NCI-H69 (cell line): ENCODE data around the gene GAP43.

Experiments used
- DNase-seq: peaks from one replicate; lab custom pipeline; 2025; lab: John Stamatoyannopoulos, UW

GAP43 gene

DNA sequence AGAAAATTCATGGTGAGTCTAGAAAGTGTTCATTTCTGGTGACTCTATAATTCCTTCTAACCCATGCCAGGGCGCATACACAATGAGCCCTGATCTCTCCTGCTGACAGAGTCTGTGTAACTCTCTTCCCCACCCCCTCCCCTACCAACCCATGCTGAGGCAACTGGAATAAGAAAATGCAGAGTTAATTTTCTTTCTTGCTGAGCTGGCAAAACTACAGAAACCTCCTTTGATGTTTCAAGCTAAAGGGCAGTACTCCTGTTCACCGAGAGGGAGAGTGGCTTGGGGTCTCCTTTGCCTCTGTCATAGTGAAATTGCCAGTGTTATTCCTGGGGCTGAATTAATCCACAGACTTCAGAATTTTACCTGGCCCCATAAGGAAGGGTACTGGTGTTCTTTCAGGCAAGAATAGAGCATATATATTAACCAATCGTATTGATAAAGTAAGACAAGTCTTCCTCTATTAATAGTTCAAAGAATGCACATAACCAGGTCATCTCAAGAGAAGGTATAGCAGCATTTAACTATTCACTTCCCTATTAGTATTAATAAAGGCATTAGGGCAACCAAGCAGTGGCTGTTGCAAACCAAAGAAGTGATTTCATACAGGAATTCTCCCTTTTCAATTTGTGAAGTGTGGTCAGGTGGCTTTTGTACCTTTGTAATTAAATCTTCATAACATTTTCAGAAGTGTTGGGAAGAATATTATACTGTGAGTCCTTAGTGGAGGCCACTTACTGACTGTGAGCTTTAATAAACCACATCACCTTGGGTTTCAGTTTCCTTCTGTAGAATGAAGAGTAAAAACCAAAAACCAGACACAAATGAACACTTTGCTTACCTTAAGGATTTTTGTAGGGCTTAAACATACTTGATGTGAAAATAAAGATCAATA is 4.1 kb downstream of the GAP43 start:
- DNase-seq: peak; percentile 6

DNA sequence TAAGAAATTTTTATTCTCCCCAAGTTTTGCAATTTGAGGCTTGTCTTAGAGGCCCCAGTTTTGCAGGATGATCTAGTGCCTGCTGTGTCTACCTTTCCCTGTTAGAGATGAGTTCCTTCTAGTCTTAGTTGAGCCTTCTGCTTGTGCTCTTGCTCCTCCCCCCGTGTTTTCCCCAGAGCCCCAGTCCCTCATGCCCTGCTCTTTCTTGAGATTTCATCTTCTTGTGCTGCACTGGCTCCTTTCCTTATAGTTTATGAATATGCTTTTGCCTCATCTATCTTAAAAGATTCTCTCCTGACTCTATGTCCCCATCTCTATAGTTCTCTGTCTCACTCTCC is 4.7 kb downstream of the GAP43 start:
- DNase-seq: no peak

DNA sequence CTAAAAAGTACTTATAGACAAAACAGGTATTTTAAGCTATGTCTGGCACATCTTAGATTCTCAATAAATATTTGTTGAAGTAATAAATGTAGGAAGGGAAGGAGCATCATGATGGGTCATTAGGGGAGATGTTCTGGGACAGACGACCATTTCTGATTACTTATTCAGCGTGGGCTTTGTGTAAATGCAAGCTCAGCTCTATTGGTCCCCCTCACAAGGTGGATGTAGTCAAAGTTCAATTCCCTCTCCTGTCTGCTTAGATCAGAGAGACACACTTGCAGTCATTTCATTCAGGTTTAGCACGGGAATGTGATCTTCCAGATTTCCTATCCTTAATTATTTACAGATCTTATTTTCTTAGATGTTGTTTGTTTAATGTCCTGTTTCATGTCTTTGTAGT is 7.5 kb downstream of the GAP43 start:
- DNase-seq: no peak

DNA sequence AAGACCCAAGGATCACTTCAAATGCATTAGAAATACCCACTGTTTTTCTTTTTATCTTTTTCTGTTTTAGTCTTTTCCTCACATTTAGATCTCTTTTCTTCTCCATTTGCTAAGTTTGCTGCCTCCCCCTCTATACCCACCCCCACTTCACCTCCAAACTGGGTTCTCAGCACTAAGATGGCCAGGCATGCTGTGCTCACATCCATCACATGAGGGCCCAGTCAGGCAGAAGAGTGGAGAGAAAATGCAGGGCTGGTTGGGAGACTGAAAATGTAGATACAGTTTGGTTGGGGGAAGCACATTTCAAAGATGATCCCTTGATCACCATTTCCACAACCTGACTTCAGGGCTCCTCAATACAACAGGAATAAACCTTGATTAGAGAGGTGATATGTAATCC is 8.7 kb downstream of the GAP43 start:
- DNase-seq: no peak

DNA sequence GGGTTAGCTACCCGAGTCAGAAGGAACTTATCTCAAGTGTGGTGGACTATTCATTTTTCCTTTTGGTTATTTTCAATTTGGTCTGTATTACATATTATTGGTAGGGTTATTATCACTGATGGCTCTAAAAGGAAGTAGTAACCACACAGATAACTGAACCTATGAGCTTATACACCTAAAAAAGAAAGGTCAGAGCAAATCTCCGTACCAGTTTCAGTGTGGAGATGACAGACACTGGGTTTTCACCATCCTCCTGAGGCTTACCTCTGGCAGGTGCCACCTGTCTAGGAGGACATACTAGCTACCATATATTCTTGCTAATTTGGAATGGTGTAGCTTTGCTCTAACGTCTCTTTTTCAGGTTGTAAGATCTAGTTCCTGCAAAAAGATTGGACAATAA is 10.2 kb downstream of the GAP43 start:
- no peak for DNase-seq

DNA sequence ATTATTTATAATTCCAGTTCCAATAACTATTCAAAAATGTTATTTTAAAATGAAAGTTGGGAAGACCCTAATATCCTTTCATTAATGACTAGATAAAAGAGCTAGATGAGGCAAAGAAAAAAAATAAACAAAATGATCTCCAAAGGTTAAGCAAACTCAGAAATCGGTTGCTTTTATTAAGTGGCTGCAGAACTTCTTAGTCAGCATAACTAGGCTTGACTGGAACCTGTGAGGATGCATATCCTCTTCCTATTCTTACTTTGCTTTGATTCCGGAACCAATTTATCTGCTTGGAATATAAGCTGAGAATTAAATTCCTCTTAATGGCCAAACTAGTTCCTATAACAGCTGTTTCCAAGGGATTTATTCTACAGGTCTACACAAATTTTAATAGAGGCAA is 10.7 kb downstream of the GAP43 start:
- no peak for DNase-seq

DNA sequence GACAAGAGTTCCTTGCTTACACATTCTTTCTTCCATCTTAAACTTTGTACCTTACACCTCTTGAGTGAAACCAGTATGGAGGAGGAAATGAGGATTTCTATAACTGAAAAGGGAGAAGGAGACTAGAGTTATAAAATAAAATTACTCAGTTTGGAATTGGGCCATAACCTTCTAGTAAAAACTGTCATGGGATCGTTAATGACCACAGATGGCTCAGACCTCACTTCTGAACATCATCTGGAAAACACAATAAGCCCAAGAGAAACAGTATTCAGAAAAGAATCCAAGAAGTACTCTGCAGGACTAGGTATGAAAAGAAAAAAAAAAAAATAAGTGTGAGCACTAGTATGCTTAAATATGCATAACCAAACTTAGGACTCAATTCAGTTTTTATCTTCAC is 12.1 kb downstream of the GAP43 start:
- no peak for DNase-seq

DNA sequence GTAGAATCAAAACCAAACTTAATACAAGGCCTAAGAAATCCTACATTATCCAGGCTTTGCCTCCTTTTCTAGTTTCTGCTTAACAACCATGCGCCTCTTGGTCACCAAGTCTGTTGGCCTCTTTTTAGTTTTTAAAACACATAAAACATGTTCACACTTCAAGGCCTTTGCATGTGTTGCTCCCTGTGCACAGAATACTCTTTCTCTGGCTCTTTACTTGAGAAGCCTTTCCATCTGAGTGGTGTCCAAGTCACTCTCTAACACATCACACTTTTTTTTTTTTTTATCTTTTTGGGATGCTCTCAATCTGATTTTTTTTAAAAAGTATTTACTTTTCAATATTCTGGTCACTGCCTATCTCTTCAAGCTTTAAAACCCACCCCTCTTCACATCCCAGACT is 14.9 kb downstream of the GAP43 start:
- no peak for DNase-seq

DNA sequence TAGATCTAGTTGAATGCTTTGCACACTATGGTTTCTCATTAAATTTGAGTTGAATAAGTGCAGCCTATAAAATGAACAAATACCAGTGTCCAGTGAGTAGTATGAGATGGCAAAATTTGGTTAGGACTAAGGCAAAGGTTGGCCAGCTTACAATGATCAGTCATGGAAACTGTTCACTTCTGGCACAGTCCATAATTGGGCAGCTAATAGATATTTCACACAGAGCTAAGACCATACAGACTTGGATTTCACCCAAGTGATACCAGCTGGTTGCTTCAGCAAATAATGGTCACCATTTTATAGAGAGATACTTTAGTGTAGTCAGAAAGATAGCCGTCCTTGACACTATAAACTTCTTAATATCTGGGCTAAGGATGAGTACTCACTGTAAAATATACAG is 15.7 kb downstream of the GAP43 start:
- peak; percentile 56 for DNase-seq

DNA sequence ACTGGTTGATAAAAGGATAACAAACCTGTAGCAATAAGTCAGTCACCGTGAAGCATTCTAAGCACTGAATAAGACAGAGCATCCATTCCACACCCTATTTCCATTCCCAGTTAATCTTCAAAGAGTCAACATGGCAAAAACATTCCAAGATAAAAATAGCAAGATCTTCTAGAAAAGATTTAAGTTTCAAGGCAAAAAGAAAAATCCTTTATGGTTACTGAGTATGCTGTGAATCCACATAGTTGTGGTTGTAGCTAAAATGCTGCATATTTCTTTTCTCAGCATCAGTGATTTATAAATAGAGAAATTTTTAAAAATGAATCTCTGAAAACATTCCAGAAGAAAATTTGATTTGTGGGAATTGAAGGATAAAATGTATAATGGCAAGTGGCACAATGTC is 21.1 kb downstream of the GAP43 start:
- no peak for DNase-seq

DNA sequence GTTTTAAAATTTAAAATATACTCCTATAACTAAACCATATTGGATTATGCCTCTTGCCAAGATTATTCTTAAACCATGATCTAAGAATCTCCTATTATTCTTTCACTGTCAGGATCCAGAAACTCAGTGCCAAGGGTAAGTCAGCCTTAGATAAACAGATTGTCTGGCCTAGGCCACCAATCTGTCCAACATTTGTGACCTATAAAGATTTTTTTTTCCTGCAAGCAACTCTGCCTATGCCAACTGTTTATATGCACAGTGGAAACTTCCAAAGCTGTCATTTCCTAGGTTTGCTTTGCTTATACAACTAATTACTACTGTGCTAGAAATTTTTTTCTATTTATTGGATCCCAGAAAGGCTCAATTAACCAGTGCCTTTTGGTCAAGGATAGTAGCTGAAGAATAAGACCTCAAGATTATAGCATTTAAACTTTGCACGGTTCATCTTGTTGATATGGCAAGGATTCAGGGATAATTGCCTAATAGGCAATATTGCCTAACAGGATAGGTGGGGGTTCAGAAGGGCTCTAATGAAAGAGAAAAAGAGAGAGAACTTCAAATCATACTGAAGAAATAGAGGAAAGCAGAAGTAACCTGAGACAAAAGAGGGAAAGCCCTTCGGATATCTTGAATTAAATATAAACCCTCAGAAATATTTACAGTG is 22.8 kb downstream of the GAP43 start:
- DNase-seq: peak; percentile 42

DNA sequence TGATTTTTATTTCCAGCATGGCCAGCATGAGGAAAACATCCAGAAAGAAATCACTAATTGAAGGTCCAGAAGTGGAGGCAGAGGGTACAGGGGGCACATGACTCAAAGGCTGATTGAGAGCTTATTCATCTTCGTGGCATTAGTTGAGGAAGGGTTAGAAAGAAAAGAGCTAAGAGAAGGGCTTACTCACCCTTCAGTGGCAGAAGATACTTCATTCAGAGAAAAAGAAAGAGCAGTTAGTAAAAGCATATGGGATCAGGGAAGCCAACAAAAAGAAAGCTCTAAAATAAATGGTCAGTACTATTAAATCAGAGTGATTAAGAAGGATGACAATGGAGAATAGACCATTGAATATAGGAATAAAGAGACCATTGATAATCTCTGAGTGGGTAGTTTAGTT is 25.2 kb downstream of the GAP43 start:
- no peak for DNase-seq

DNA sequence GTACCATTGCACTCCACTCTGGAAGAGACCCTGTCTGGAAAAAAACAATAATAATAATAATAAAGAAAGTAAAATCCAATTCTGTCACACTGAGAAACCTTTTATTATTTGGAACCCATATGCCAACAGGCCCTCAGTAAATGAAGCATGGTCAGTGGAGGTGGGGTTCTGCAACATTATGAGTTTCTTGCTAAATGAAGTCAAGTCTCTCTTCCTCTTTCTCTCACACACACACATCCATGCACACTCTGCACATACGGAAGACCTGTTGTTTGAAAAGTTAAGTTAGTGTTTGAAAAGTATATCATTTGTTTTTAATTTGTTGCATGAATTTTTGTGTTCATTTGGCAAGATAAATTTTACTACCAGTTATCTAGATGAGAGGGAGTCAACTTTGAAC is 27.8 kb downstream of the GAP43 start:
- no peak for DNase-seq

DNA sequence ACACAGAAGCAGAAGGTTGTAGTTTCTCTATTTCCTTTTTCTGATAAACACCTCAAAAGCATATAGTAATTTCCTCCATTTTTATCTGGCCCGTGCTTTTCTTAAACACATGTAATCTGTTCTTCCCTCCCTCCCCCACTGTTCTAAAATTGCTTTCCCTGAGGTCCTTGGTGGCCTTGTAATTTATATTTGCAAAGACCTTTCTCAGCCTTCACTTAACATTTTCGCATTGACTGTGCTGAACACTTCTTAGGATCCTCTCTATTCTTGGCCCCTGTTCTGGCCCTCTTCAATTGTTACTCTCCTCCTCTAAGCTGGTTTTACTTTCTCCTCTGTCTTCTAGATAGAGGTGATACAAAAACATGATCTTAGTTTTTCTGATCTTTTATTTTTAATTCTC is 28.3 kb downstream of the GAP43 start:
- DNase-seq: no peak

DNA sequence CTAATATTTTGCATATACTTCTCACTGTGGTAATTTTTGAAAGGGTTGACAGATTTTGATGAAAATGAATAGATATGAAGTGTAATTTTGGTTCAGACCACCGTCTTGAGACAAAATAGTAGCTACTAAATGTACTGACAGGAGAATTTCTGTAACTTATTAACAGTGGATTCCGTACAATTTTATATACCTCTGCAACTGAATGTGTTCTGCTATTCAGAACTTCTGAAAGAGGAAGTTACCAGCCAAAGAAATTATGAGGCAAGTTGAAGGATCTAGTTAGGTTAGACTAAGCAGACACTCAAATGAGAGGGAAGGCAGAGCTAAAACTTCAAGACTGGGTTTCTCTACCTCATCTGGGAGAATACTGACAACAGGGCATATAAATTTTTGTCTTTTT is 29.4 kb downstream of the GAP43 start:
- DNase-seq: no peak

DNA sequence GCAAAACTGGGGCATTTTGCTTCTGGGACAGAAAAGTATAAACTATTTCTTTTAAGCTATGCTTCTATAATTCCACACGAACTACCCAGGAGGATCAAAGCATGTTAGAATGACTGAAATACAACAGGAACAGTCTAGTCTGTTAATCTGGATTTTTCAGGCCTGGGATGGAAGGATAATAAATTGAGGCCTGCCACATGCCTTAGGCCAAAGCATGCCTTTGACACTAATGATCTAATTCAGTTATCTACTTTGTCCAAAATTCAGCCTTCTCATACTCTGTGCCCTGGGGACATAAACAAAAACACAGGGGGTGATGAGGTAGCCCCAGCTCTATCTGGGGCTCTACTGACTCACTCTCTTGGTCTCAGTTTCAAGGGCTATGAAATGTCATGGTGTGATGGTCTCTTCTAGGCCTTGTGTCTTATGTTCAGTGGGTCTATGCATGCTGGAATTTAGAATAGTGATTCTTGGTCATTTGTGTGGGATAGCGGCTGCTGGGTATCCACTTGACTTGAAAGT is 32.5 kb downstream of the GAP43 start:
- DNase-seq: no peak

DNA sequence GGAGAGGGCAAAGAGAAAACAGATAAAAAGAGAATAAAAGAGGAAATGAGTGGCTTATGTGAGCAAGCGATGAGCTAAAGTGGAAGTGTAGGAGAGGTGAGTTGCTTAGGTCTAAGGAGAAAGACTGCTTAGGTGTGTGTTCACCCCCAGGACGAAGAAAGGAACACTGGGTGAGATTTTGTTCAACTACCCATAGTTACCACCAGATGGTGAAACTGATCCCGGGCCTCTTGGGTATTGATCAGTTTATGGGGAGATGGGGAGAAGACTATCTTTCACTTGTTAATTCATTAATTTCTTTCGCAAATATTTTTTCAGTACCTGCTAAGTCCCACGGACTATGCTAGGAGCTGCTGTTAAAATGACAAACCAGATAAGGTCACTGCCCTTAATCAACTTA is 33.9 kb downstream of the GAP43 start:
- DNase-seq: no peak

DNA sequence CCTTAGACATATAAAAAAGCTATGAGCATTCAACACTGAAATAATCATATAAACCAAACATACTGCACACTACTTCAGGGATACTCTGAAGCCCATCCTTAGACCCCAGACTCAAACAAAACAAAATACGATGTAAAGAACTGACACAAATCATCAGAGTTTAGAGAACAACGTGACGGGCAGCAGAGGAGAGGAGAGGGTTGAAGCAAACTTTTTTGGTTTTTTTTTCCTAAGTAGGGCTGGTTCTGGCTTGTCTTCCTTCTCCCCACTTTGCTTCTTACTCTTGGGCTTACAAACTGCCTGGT is 34.7 kb downstream of the GAP43 start:
- no peak for DNase-seq

DNA sequence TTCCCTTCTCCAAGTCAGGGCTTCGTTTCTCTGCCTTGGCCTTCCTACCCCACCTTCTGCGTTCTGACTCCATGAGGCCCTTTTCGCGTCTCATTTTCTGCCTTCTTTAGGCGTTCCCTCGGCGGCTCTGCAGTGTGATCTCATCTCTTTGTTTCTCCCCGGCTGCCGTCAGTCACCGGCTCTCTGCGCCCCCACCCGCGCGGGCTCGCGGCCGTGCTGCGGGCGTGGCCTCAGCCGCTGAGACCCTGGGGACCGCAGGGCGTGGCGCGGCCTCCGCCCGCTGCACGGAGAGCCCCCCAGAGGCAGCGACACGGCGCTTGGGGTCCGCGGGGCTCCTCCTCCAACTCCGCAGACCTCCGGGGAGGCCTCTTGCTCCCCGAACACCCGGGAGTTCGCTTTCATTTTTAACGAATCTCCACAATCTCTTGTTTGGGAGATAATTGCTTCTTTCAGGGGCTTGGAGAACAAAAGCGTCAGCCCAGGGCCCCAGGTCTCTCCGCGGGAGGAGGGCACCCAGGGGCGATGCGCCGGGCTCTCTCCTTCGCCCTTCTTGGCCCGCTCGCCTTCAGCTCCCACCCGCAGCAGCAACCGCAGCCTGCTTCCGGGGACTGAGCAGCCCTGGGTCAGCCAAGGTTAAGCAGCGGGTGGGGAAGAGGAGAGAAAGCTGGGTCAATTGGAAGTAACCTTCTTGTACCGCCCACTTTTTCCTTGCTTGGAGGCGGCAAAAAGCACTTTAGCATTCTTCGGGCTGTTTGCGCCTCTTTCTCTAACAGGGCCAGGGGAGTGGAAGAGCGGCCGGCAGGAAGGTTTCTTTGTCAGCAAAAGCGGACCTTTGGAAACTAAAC is 35.2 kb downstream of the GAP43 start:
- peak; percentile 85 for DNase-seq

DNA sequence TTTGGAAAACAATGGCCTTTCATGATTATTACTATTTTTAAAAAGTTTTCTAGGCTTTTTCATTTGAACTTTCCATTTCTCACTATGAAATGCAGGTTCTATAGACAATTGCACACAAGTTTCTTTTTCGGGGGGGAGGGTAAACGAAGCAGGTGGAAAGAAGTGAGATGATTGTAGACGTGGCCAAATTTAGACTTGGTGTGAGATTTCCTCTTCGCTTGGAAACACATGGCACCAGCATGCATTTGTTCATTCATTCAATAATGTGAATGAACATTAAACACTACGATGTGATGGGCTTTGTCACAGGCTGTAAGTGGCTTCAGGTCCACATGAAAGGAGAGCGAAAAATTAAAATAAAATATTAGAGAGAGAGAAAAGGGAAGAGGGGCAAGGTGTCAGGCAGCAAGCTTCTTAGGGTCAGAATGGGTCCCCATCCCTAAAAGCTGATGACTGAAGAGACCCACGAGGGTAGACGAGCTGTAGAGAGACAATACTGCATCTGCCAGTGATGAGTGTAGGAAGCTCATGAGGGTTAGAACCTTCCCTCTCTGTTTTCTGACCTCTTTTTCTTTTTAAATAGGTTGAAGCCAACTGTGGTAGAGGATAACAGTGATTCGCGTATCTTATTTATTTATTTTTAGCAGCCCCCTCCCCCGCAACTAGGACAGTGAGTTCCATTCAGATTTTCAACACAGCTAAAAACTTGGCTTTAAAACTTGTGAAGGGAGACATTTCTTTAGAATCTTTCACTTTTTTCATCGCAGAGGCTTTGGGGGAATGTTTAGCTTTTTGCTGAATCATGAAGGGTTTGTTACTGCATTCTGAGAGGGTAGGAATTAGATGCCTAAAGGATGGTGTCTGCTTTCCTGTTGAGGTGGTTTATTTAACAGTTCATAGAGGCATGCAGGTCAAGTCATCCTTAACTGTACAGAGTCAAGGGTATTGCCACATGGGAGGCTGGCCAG is 36.2 kb downstream of the GAP43 start:
- no peak for DNase-seq

DNA sequence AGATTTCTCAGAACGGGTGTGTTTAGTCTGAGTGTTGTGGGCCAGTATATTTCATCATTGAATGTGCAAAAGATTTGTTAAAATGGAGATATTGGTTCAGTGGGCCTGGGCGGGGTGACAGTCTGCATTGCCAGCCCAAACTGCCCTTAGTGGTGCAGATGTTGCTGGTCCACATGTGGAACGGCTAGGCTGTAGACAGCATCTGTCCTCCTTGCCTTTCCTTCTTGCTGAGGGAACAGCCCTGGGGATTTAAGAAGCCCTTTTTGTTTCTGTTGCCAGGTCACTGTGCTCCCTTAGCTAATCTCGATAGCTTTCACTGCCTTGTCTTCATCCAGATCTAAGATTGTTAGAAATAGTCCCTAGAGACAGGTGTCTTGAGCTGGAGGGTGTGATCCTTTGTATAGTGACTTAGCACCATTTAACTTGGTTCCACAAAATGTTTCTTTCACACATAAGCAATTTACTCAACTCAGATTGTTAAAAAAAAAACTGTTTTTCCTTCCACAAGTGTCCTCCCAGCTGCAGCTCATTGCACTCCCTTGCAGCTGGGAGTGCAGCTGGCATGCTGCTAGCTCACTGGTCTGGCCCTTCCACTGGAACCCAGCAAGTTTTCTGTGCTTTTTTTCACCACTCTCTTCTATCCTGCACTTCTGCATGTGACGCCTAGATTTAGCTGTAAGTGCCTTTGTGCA is 37.5 kb downstream of the GAP43 start:
- DNase-seq: no peak
